GM04503 (cell line): ENCODE data around the gene USP40.

ENCODE experiments used
- DNase-seq: peaks from one replicate; pipeline ENCODE4 v3.0.0-alpha.2; 2012; ENCODE audit warnings: low read depth

The USP40 gene

GRCh38 chr2:233458826-233459225 is 107.8 kb downstream of the USP40 start:
- no peak for DNase-seq

GRCh38 chr2:233458031-233458610 is 108.5 kb downstream of the USP40 start:
- no peak for DNase-seq

GRCh38 chr2:233457356-233457755 is 109.2 kb downstream of the USP40 start:
- DNase-seq = no peak

- DNase-seq = no peak
These were observed 109.6 kb downstream of the USP40 start for GRCh38 chr2:233456934-233457333.

- DNase-seq = no peak
These were observed 110.5 kb downstream of the USP40 start for GRCh38 chr2:233456111-233456510.

GRCh38 chr2:233455491-233455890 is 111.1 kb downstream of the USP40 start:
- DNase-seq = no peak

- no peak for DNase-seq
These were observed 111.6 kb downstream of the USP40 start for GRCh38 chr2:233455006-233455405.

GRCh38 chr2:233453916-233454315 is 112.7 kb downstream of the USP40 start:
- no peak for DNase-seq

GRCh38 chr2:233453111-233453915 is 113.3 kb downstream of the USP40 start:
- DNase-seq = no peak

- no peak for DNase-seq
These were observed 114.6 kb downstream of the USP40 start for GRCh38 chr2:233451950-233452349.

- DNase-seq = no peak
These were observed 115.6 kb downstream of the USP40 start for GRCh38 chr2:233450864-233451575.

- DNase-seq = no peak
These were observed 116.4 kb downstream of the USP40 start for GRCh38 chr2:233449921-233450863.

- DNase-seq = no peak
These were observed 117.3 kb downstream of the USP40 start for GRCh38 chr2:233449081-233449901.

GRCh38 chr2:233448575-233448974 is 118.0 kb downstream of the USP40 start:
- DNase-seq = no peak

- DNase-seq = no peak
These were observed 118.4 kb downstream of the USP40 start for GRCh38 chr2:233448220-233448559.

GRCh38 chr2:233447506-233448219 is 118.9 kb downstream of the USP40 start:
- no peak for DNase-seq

GRCh38 chr2:233446606-233447305 is 119.8 kb downstream of the USP40 start:
- DNase-seq = no peak

GRCh38 chr2:233446121-233446520 is 120.5 kb downstream of the USP40 start:
- no peak for DNase-seq

- DNase-seq = no peak
These were observed 121.3 kb downstream of the USP40 start for GRCh38 chr2:233445152-233445830.
